Choroid plexus epithelial cell (primary cell): ENCODE data around the gene C3orf49.

Experiments
- DNase-seq: peaks from one replicate; pipeline ENCODE4 v3.0.0-alpha.2; 2010; ENCODE audit warnings: low read depth
- H3K4me3 ChIP-seq: 2 replicates; pipeline ENCODE4 v1.5.1; 2011; ENCODE audit warnings: low read depth, mild to moderate bottlenecking, control low read depth, low read length, moderate library complexity
- TF ChIP-seq, protein P1 (sequence below): conservative IDR thresholded peaks from 2 replicates; pipeline ENCODE4 v1.5.1; 2011; ENCODE audit warnings: low read depth, mild to moderate bottlenecking, control low read depth, inconsistent platforms, low read length, moderate library complexity

The C3orf49 gene

DNA sequence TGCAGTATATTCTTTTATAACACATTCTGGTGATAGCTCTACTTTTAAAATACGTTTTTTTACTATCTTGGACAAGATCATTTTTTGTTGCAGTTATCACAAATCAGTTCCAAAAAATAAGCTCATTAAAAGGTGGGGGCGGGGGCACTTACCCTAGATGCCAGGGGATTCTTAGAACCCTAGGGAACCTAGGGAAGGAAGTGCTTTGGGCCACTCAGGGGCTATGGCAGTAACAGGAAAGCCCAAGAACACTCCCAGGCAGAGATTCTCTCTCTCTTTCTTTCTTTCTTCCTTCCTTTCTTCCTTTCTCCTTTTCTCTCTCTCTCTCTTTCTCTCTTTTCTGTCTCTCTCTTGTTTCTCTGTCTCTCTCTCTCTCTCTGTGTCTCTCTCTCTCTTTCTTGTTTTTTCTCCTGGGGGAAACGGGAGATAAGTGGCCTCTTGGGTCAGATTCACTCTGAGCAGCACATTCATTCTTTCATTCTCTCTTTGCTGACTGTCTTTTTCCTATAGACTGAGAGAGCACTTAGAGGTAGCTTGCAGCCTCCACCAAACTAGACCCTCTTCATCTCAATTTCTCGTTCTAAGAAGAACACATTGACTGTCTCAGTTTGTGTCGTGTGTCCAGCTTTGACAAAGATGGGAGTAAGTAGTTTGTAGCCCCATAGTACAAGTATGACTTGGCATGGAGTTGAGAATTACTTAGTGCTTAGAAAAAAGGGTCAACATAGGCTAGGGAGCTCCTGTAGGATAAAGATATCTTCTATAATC lies 76.5 kb downstream of the C3orf49 start:
- DNase-seq: peak; percentile 9
- TF ChIP-seq, protein P1, sequence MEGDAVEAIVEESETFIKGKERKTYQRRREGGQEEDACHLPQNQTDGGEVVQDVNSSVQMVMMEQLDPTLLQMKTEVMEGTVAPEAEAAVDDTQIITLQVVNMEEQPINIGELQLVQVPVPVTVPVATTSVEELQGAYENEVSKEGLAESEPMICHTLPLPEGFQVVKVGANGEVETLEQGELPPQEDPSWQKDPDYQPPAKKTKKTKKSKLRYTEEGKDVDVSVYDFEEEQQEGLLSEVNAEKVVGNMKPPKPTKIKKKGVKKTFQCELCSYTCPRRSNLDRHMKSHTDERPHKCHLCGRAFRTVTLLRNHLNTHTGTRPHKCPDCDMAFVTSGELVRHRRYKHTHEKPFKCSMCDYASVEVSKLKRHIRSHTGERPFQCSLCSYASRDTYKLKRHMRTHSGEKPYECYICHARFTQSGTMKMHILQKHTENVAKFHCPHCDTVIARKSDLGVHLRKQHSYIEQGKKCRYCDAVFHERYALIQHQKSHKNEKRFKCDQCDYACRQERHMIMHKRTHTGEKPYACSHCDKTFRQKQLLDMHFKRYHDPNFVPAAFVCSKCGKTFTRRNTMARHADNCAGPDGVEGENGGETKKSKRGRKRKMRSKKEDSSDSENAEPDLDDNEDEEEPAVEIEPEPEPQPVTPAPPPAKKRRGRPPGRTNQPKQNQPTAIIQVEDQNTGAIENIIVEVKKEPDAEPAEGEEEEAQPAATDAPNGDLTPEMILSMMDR: no peak
- H3K4me3 ChIP-seq: no peak overlapping the region

DNA sequence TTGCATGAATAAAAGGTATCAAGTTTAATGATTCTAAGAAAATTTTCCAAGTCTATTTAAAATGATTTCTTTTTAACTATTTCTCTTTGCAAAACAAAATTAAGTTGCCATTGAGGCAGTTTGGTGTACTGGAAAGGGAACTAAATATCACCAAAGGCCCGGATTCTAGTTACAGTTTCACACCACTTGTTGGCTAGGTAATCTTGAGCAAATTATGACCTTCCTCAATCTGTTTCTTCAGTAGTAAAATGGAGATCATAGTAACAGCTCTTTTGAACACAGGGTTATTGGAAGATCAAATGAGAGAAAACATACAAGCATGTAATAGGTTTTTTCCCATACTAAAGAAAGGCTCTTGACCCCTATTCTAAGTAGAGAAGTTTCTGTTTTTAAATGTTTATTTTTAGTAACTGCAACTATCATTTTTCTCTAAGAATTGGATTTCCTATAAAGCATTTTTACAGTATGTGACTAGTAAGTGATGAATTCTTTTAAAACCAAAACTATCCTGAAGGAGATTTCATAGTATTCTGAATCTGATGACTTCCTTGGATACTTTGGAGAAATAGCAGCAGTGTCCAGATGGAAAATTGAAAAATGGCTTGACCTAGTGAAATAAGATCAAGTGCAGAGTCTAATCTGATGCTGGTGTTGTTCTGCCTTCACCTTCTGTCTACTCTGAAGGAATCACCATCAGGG lies 77.4 kb downstream of the C3orf49 start:
- TF ChIP-seq, protein P1: no peak
- H3K4me3 ChIP-seq: no peak overlapping the region
- peak; percentile 14 for DNase-seq
